Ascending aorta (tissue), 2 donors: ENCODE measurements around the gene SIRPA. TPM values are rescaled to one million over a fixed set of nuclear protein-coding genes. Genes with fewer than 3 reads are reported as not detected.

Experiments
- DNase-seq, 2 donors: peaks; one replicate each; pipeline ENCODE4 v3.0.0-alpha.2; 2019; ENCODE audit warnings: low spot score in 2 of 2
- H3K27ac ChIP-seq, 2 donors: fragments of 200-600 bp; sonication (generic); one replicate each; pipeline ENCODE4 v1.5.1; 2016 to 2017; ENCODE audit warnings: mild to moderate bottlenecking in 1 of 2
- H3K27me3 ChIP-seq: fragments of 200-600 bp; sonication (generic); one replicate; pipeline ENCODE4 v1.5.1; 2017
- H3K36me3 ChIP-seq, 2 donors: fragments of 200-600 bp; sonication (generic); one replicate each; pipeline ENCODE4 v1.5.1; 2016
- H3K4me1 ChIP-seq, 2 donors: fragments of 200-600 bp; sonication (generic); one replicate each; pipeline ENCODE4 v1.5.1; 2016 to 2017; ENCODE audit warnings: mild to moderate bottlenecking in 1 of 2
- H3K4me3 ChIP-seq, 2 donors: fragments of 200-600 bp; sonication (generic); one replicate each; pipeline ENCODE4 v1.5.1; 2016 to 2017; ENCODE audit warnings: mild to moderate bottlenecking in 1 of 2
- H3K9me3 ChIP-seq, 2 donors: fragments of 200-600 bp; sonication (generic); one replicate each; pipeline ENCODE4 v1.5.1; 2016
- CTCF ChIP-seq, 3 experiments: fragments of 200-600 bp in 2 of 3; fragments of 450-650 bp in 1 of 3; sonication (generic) in 2 of 3; IDR thresholded peaks; one replicate each; pipeline ENCODE4 v1.5.1; 2016 to 2019; ENCODE audit warnings: antibody characterized with exemption in 3 of 3, mild to moderate bottlenecking in 1 of 3, moderate library complexity in 1 of 3
- intact Hi-C: fragments of 100-400 bp; cut with DNase I; formaldehyde crosslinking; loops from one replicate; pipeline ENCODE4 v1.15.1; 2023
- total RNA-seq: library from RNA; depleted of rRNA; stranded (reverse); fragments of >200 nt; gene quantifications from one replicate; pipeline ENCODE4 v1.1.0, GENCODE V29; 2016

Gene SIRPA
- total RNA-seq, 1 donor from 2014 or later: 72.8 TPM

DNA sequence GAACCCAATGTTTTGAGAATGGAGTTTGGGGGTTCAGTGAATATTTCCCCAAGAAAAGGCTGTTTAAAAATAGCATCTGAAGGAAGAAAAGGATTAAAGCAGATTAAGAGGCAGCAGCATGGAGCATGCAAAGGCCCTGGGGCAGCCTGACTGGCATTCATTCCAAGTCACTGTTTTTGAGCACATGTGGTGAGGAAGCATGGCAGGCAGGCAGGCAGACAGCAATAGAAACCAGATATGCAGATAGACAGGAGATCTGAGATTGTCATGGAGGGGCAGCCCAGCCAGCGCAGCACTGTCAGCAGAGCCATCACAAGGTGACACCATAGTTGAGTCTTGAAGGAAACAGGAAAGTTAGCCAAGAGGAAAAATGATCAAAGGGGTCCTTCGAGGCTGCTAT, 37.8 kb downstream of the SIRPA start:
- H3K4me1 ChIP-seq: peaks cover 0 to 8% of the 10 kb centered on the region in 2 donors
- no peak for TF ChIP-seq CTCF (IDR thresholded peaks at IDR 0.05)
- intact Hi-C loops: loop anchor here (5.0 to 10.0 kb wide), 3 partner anchors 121 to 816 kb away; partner anchors contain the start of genes PSMF1 and STK35
- DNase-seq: no peak
- H3K27me3 ChIP-seq: no peaks in the 10 kb centered on the region
- no peaks in the 10 kb centered on the region for H3K9me3 ChIP-seq
- no peak overlapping the region for H3K27ac ChIP-seq
- peaks cover 21 to 25% of the 10 kb centered on the region in 2 donors for H3K36me3 ChIP-seq
- no peak overlapping the region for H3K4me3 ChIP-seq

DNA sequence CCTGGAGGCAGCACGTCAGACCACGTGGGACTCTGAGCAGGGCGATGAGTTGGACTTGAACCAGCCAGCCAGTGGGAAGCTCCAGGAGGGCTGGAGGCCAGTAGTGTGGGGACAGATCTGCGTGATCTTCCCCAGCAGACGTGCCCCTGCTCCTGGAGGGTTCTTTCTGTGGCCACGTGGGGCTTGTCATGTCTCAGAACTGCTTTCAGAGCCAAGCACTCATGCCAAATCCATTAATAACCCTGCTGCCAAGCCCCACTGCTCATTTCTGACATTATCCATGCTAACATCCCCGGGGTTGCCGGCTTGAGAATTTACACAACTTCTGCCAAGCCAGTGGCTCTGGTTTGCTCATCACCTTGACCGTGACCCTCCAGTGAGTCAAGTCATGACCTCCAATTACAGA, 38.3 kb downstream of the SIRPA start:
- Histone ChIP-seq H3K9me3 (no peaks in the 10 kb centered on the region), H3K4me3 (no peak overlapping the region), H3K4me1 (peaks cover 0 to 8% of the 10 kb centered on the region in 2 donors), H3K36me3 (peaks cover 21 to 24% of the 10 kb centered on the region in 2 donors), H3K27me3 (no peaks in the 10 kb centered on the region), H3K27ac (peak overlapping the region in 1 of 2 donors; percentile 6)
- TF ChIP-seq CTCF (IDR thresholded peaks at IDR 0.05): no peak
- peak in 1 of 2 donors; percentile 71 for DNase-seq
- intact Hi-C loops: loop anchor here (5.0 to 10.0 kb wide), 3 partner anchors 121 to 816 kb away; partner anchors contain the start of genes PSMF1 and STK35

GRCh38 chr20:1934156-1934555, 38.9 kb downstream of the SIRPA start:
- H3K4me1 ChIP-seq: peaks cover 0 to 8% of the 10 kb centered on the region in 2 donors
- peak overlapping the region; percentile 32 to 68 for H3K27ac ChIP-seq
- no peaks in the 10 kb centered on the region for H3K27me3 ChIP-seq
- H3K4me3 ChIP-seq: no peak overlapping the region
- H3K9me3 ChIP-seq: no peaks in the 10 kb centered on the region
- peaks cover 26 to 27% of the 10 kb centered on the region in 2 donors for H3K36me3 ChIP-seq
- no peak for TF ChIP-seq CTCF (IDR thresholded peaks at IDR 0.05)
- intact Hi-C loops: loop anchor here (2.0 to 10.0 kb wide), 4 partner anchors 39 to 817 kb away; partner anchors contain the start of genes PSMF1, SIRPA and STK35
- DNase-seq: no peak

DNA sequence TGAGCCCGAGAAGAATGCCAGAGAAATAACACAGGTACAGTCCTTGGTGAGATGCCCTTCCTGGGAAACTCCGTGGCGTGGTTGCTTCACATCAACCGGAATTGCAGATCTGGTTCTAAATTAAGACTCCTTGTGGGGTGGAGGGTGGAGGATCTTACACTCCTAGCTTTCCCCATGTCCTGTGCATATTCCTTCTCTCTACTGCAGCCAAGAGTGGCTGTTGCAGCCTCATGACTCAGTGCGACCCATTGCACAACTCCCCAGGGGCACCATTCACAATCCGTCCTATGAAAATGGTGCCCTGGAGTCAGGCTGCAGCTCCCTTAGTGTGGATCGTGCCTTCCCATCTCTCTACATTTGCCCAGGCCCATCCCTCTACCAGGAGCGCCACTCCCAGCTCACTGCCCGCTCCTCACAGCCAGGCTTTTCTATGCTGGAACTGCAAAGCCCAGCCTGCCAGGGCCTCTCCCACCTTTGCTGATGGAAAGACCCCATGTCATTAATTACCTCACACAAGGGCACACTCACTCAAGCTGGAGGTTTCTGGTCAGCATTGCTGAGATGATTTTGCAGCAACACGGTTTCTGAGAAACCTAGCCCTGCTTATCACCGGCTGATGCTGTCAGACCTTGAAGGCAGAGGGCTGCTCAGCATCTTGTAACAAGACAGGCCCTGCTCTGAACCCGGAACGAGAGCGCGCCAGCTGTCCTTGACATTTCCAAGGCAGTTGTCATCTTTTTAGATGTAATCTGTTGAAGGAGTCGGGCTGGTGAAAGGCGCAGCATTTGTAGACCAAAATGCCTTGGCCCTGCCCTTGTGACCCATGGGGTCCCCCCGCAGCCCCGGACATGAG, 39.7 kb downstream of the SIRPA start:
- Histone ChIP-seq H3K4me3 (no peak overlapping the region), H3K27ac (peak overlapping the region; percentile 32 to 68), H3K4me1 (peaks cover 0 to 8% of the 10 kb centered on the region in 2 donors), H3K27me3 (no peaks in the 10 kb centered on the region), H3K9me3 (no peaks in the 10 kb centered on the region), H3K36me3 (peaks cover 25 to 26% of the 10 kb centered on the region in 2 donors)
- no peak for TF ChIP-seq CTCF (IDR thresholded peaks at IDR 0.05)
- intact Hi-C loops: loop anchor here (2.0 to 10.0 kb wide), 4 partner anchors 40 to 818 kb away; partner anchors contain the start of genes PSMF1, SIRPA and STK35
- DNase-seq: peak; percentile 43 to 93

DNA sequence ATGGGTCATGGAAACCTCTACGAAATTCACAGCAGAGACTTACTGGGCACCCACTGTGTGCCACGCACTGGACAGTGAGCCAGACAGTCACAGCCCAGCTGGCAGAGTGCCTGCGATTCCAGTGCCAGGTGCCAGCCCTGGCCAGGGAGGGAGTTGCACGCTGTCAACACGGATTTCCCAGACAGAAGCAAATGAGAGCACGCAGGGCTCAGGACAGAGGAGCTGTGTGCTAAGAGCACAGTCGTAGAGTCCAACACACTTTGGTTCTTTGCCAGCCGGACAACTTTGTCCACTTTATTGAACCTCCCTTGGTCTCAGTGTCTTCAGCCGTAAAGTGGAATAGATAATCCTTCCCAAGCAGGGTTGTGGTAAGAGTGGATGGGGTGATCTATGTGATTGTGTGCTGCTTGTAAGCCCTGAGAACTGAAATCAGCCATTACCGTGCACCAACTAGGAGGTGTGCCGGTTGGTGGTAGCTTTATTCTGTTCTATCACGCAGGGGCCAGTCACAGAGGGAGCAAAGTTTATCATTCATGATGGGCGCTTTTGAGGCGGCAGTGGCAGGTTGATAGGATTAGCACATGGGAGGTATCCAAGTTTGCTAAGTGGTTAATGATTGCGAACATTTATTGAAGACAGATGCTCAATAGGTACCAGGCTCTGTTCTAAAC, 40.6 kb downstream of the SIRPA start:
- Histone ChIP-seq H3K4me1 (peaks cover 0 to 8% of the 10 kb centered on the region in 2 donors), H3K9me3 (no peaks in the 10 kb centered on the region), H3K36me3 (peaks cover 25 to 26% of the 10 kb centered on the region in 2 donors), H3K27me3 (no peaks in the 10 kb centered on the region), H3K4me3 (no peak overlapping the region), H3K27ac (peak overlapping the region; percentile 32 to 68)
- no peak for TF ChIP-seq CTCF (IDR thresholded peaks at IDR 0.05)
- DNase-seq: no peak
- intact Hi-C loops: loop anchor here (2.0 to 10.0 kb wide), 2 partner anchors 41 to 169 kb away; partner anchors contain the start of genes SIRPA and STK35
